8988T (cell line): ENCODE measurements around the gene SLC24A3.

Source experiments
- DNase-seq: peaks from one replicate; pipeline ENCODE4 v3.0.0; 2011

SLC24A3 gene

GRCh38 chr20:19212469-19212815 is at the start of gene SLC24A3:
TSS of gene SLC24A3 (plus strand) at chr20:19212642.
- DNase-seq = no peak

DNA sequence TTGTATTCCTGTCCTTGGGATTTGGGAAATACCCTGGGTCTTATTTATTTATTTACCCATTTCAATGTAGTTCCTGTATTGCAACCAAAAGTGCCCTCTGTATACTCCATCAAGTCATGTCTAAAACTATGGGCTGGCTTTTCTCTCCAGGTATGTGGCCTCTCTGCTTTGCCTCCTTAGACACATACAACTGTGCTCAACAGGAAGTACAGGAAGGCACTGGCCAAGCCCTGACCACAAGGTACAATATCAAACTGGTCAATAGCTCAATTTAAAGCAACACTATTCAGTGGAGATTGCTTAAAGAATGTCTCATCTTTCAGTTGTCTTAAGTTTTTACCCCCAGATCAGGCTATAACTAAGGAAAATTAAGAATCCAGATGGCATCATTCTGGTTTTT is 42.3 kb upstream of the SLC24A3 start:
- no peak for DNase-seq

DNA sequence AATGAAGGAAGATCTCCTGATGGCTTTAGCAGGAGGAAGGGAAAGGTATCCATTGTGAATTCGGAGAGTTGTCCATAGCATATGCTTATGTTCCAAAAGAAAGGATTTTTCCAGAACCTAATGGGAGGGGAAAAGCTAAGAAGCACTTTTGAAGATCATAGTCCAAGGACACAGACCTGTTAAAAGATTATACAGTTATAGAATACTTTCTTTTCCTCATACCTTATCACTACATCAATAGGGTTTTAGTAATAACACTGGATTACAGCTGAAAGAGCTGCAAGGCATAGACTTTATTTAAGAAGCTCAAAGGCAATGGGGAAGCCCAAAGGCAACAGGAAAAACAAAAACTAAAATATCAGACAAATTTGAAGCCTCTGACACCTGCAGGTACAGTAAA is 39.8 kb upstream of the SLC24A3 start:
- DNase-seq = no peak

- DNase-seq = no peak
Observed at GRCh38 chr20:19176470-19177052, 35.9 kb upstream of the SLC24A3 start.

DNA sequence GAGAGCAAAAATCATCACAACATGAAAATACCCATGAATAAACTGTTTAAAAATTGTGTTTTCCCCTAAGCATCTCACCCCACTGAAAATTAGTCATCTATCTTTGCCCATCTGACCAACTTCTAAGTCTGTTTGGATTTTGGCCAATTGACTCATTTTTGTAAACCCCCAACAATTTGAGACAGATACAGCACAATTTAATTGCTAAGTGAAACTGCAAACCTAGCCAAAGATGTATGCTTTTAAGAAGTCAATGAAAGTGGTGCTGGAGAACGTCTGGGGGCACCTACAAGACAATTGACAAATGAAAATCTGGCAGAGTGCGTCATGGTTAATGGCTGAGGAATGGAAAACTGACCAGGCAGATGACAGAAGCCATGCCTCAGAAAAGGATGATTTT is 30.9 kb upstream of the SLC24A3 start:
- DNase-seq = no peak

DNA sequence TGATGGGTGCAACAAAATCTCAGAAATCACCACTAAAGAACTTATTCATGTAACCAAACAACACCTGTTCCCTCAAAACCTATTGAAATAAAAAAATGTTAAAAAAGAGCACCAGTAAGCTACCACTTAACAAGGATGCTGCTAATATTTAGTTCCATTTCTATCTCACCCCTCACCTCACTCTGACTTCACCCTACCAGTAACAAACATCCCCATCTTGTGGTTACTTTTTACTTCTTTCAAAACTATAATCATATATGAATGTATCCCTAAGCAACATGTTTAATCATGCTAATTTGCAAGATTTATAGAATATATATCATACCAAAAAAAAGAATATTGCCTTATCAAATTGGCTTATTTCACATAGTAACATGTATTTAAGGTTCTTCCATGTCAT is 27.4 kb upstream of the SLC24A3 start:
- no peak for DNase-seq

DNA sequence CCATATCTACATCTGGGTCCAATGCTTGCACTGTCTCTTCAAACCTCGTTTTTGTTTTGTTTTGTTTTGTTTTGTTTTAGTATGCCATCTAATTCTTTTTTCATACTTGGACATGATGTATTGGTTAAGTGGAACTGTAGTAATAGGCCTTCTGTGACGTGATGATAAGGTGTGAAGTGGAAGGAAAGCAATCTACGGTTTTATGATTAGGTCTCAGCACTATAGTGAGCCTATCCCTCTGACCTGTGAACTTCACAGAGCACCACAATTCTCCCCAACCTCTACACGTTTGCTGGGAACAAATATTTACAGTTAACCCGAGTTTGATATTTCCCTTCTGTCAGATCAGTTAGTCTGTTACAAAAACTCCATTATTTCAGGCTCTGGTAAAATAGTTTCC is 19.1 kb upstream of the SLC24A3 start:
- DNase-seq = no peak

- DNase-seq = no peak
Observed at GRCh38 chr20:19205981-19206396, 6.5 kb upstream of the SLC24A3 start.

- DNase-seq = no peak
Observed at GRCh38 chr20:19207541-19207940, 4.9 kb upstream of the SLC24A3 start.

- no peak for DNase-seq
Observed at GRCh38 chr20:19210391-19211155, 1.9 kb upstream of the SLC24A3 start.

GRCh38 chr20:19211252-19211651 is 1.2 kb upstream of the SLC24A3 start:
- DNase-seq = no peak

DNA sequence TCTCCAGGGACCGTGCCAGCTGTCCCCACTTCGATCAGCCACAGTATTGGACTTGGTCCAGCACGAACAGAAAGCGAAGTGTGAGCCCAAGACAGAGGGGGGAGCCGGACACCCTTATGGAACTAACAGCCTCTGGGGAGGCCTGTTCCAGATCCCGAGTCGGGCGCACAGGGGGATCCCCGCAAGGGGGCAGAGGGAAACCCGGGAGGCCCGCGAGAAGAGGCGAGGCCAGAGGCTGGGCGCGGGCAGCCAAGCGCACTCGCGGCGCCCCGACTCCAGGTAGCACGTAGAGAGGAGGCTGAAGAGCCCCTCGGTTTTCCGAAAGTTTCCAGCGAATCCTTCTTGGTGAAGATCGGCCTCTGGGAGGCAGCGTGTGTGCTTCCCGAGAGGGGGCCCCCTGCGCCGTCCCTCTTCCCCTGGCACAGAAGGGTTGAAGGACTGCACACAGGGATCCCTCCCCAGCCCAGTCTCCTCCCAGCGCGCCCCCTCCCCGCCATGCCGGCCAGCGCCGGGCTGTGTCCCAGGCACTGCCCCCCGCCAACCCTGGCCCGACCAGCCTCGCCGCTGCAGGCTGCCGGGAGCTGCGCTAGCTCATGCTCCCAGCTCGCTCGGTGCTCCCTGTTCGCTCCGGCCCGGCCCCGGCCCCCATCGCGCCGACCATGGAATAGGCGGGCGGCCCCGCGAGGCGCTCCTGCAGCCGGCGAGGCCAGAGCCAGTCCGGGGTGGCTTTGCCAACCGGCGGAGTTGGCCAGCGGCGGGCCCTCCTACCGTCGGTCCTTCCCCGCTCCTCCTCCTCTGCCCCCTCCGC is 577 bp upstream of the SLC24A3 start:
- no peak for DNase-seq

DNA sequence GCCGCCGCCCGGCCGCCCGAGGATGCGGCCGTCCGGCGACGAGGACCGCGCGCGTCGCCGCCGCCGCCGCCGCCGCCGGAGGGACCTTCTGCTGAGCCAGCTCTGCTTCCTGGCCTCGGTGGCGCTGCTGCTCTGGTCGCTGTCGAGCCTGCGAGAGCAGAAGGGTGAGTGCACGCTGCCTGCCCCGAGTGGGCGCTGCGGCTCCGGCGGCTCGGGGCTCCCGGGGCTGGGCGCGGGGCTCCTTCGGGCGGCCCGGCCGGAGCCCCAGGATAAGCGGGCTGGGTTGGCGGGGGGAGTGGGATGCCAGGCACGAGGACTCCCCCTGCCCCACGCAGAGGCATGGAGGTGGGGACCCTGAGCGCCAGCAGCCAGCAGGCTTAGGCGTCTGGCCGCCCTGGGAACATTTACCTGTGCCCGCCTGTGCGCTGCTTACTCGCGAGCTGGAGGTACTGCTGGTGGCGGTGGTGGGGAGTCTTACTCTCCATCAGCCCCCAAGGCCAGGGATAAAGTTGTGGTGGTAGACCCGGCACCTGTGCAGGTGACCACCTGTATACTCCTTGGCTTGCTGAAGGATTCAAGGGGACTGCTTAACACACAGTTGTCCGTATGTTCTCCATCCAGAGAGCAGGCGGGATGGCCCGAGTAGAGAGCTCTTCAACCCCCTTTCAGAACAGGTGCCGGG is 520 bp downstream of the SLC24A3 start:
- no peak for DNase-seq

- no peak for DNase-seq
Observed at GRCh38 chr20:19213946-19214490, 1.6 kb downstream of the SLC24A3 start.

DNA sequence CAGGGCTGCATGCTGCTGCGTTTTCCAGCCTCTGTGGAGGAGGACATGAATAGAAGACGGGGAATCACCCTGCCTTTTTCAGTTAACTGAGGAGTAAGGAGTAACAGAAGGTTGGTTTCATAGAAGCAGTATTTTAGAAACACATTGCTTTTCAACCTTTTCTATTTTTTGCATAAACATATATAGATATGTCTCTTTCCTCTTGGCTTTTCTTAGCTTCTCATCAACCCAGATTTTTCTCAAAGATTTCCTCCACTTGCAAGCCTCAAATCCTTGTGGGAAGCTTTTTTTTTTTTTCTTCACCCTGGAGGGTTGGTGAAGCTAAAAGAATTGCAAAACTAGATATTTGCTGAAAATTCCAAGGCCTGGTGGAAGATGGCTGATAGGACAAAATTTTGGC is 6.0 kb downstream of the SLC24A3 start:
- no peak for DNase-seq

- no peak for DNase-seq
Observed at GRCh38 chr20:19222520-19223040, 10.1 kb downstream of the SLC24A3 start.

- no peak for DNase-seq
Observed at GRCh38 chr20:19223640-19224039, 11.2 kb downstream of the SLC24A3 start.

GRCh38 chr20:19231359-19232035 is 19.1 kb downstream of the SLC24A3 start:
- DNase-seq = no peak

GRCh38 chr20:19232997-19233794 is 20.8 kb downstream of the SLC24A3 start:
- no peak for DNase-seq

- no peak for DNase-seq
Observed at GRCh38 chr20:19236371-19237055, 24.1 kb downstream of the SLC24A3 start.

- DNase-seq = no peak
Observed at GRCh38 chr20:19241440-19241839, 29.0 kb downstream of the SLC24A3 start.
